Subcutaneous abdominal adipose tissue (tissue), 5 donors: Measurements from ENCODE around the gene RTRAF.

ENCODE experiments used
- H3K27ac ChIP-seq: one replicate; pipeline ENCODE4 v1.7.0; 2013; ENCODE audit warnings: low read depth, mild to moderate bottlenecking, inconsistent platforms, low read length, moderate library complexity
- H3K27me3 ChIP-seq, 5 donors: one replicate each; pipeline ENCODE4 v1.7.0; 2013; ENCODE audit warnings: low read length in 5 of 5, inconsistent platforms in 1 of 5; ENCODE audit not compliant: control insufficient read depth in 5 of 5, insufficient read depth in 4 of 5
- H3K36me3 ChIP-seq, 5 donors: one replicate each; pipeline ENCODE4 v1.7.0; 2013; ENCODE audit warnings: low read length in 5 of 5; ENCODE audit not compliant: control insufficient read depth in 5 of 5, insufficient read depth in 5 of 5
- H3K4me1 ChIP-seq, 5 donors: one replicate each; pipeline ENCODE4 v1.7.0; 2013; ENCODE audit warnings: low read length in 5 of 5, mild to moderate bottlenecking in 3 of 5, moderate library complexity in 1 of 5; ENCODE audit not compliant: control insufficient read depth in 5 of 5, insufficient read depth in 5 of 5
- H3K4me3 ChIP-seq, 5 donors: one replicate each; pipeline ENCODE4 v1.7.0; 2013; ENCODE audit warnings: low read length in 5 of 5, low read depth in 1 of 5
- H3K9ac ChIP-seq, 5 donors: one replicate each; pipeline ENCODE4 v1.7.0; 2013; ENCODE audit warnings: low read length in 5 of 5, mild to moderate bottlenecking in 4 of 5, moderate library complexity in 3 of 5
- H3K9me3 ChIP-seq, 5 donors: one replicate each; pipeline ENCODE4 v1.7.0; 2013; ENCODE audit warnings: low read length in 5 of 5; ENCODE audit not compliant: control insufficient read depth in 5 of 5
- donor health status: healthy.
- donor health status: healthy.
- donor health status: healthy.
- donor health status: healthy.
- donor health status: healthy.

The RTRAF gene

GRCh38 chr14:52044791-52045522 lies 55.6 kb downstream of the RTRAF start:
- Histone ChIP-seq H3K27ac (peak overlapping the region; percentile 21), H3K36me3 (peaks cover 0 to 30% (median 20%) of the 10 kb centered on the region in 5 donors), H3K4me3 (no peak overlapping the region), H3K27me3 (peaks cover 0 to 2% (median 0%) of the 10 kb centered on the region in 5 donors), H3K4me1 (peaks cover 9 to 69% (median 55%) of the 10 kb centered on the region in 5 donors), H3K9ac (no peak overlapping the region), H3K9me3 (no peaks in the 10 kb centered on the region)

- Histone ChIP-seq H3K36me3 (peaks cover 0 to 17% (median 12%) of the 10 kb centered on the region in 5 donors), H3K4me1 (peaks cover 9 to 83% (median 65%) of the 10 kb centered on the region in 5 donors), H3K9ac (no peak overlapping the region), H3K9me3 (no peaks in the 10 kb centered on the region), H3K27ac (peak overlapping the region; percentile 13), H3K27me3 (peaks cover 0 to 2% (median 0%) of the 10 kb centered on the region in 5 donors), H3K4me3 (no peak overlapping the region)
Observed at GRCh38 chr14:52046376-52046917, 57.1 kb downstream of the RTRAF start.

- Histone ChIP-seq H3K27ac (peak overlapping the region; percentile 64), H3K9ac (no peak overlapping the region), H3K9me3 (no peaks in the 10 kb centered on the region), H3K4me3 (no peak overlapping the region), H3K27me3 (peaks cover 0 to 2% (median 0%) of the 10 kb centered on the region in 5 donors), H3K36me3 (peaks cover 0 to 9% (median 5%) of the 10 kb centered on the region in 5 donors), H3K4me1 (peaks cover 17 to 87% (median 67%) of the 10 kb centered on the region in 5 donors)
Observed at GRCh38 chr14:52048116-52048515, 58.8 kb downstream of the RTRAF start.

- H3K36me3 ChIP-seq: peaks cover 0 to 12% (median 8%) of the 10 kb centered on the region in 5 donors
- H3K9ac ChIP-seq: peak overlapping the region in 1 of 5 donors; percentile 12
- peaks cover 19 to 87% (median 67%) of the 10 kb centered on the region in 5 donors for H3K4me1 ChIP-seq
- no peaks in the 10 kb centered on the region for H3K9me3 ChIP-seq
- H3K27ac ChIP-seq: peak overlapping the region; percentile 64
- H3K27me3 ChIP-seq: peaks cover 0 to 2% (median 0%) of the 10 kb centered on the region in 5 donors
- H3K4me3 ChIP-seq: no peak overlapping the region
Observed at GRCh38 chr14:52048641-52049204, 59.4 kb downstream of the RTRAF start.

DNA sequence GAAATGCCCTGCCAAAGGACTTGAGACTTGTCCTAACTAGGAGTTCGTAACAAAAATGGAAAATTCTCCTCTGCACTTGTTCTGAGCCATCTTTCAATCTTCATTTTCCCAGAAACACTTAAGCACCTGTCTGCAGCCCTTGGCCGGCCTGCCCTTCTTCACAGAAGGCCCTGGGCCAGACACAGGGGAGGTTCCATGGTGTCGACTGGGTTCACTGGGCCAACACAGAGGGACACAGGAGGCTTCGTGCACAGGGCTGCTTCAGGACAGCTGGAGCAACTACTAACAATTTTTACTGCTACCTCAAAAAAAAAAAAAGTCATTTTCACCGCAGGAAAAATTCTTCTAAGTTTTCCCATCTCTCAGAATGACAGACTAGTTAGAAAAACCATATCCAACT lies 59.9 kb downstream of the RTRAF start:
- Histone ChIP-seq H3K9ac (peak overlapping the region in 2 of 5 donors; percentile 11 to 33), H3K4me1 (peaks cover 21 to 90% (median 72%) of the 10 kb centered on the region in 5 donors), H3K36me3 (peaks cover 0 to 12% (median 9%) of the 10 kb centered on the region in 5 donors), H3K27me3 (peaks cover 0 to 2% (median 0%) of the 10 kb centered on the region in 5 donors), H3K4me3 (no peak overlapping the region), H3K9me3 (no peaks in the 10 kb centered on the region), H3K27ac (peak overlapping the region; percentile 64)

- H3K36me3 ChIP-seq: peaks cover 0 to 12% (median 9%) of the 10 kb centered on the region in 5 donors
- peaks cover 0 to 2% (median 0%) of the 10 kb centered on the region in 5 donors for H3K27me3 ChIP-seq
- H3K9me3 ChIP-seq: no peaks in the 10 kb centered on the region
- H3K4me3 ChIP-seq: no peak overlapping the region
- H3K4me1 ChIP-seq: peaks cover 21 to 87% (median 73%) of the 10 kb centered on the region in 5 donors
- H3K27ac ChIP-seq: peak overlapping the region; percentile 64
- no peak overlapping the region for H3K9ac ChIP-seq
Observed at GRCh38 chr14:52049721-52050588, 60.6 kb downstream of the RTRAF start.

DNA sequence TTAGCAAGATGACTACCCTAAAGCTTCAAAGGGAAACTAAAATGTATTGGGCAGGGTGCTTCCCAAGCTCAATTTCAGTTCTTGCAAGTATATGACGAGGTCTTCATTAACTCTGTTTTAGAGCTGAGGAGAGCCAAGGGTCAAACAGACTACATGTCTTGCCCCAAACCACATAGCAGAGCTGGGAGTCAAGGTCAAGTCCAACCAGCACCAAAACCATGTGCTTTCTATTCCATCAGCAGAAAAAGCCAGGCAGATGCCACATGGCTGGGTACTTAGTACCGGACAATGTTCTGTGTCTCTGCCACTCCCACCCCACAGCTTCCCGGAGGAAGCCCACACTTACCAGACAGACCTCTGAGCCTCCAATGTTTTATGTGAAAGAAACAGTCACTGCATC lies 61.9 kb downstream of the RTRAF start:
- Histone ChIP-seq H3K4me3 (peak overlapping the region in 2 of 5 donors; percentile 10 to 12), H3K4me1 (peaks cover 18 to 81% (median 70%) of the 10 kb centered on the region in 5 donors), H3K9me3 (no peaks in the 10 kb centered on the region), H3K9ac (no peak overlapping the region), H3K36me3 (peaks cover 0 to 12% (median 9%) of the 10 kb centered on the region in 5 donors), H3K27me3 (peaks cover 0 to 2% (median 0%) of the 10 kb centered on the region in 5 donors), H3K27ac (peak overlapping the region; percentile 64)

DNA sequence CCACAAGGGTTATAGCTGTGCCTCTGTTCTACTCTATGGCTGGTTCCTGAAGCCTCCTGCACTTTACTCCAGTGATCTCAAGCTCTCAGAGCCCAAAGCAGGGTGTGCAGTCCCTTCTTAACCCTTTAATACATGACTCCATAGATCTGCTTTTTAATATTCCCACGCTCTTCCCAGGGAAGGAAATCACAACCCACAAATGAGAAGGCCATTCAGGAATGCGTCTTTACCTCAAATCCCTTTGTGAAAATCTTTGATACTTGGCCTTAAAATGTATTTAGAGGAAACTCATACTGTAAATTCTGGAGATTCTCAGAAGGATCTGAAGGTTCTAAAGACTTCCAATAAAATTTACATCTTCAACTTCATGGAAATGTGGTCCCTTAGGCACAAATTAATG lies 62.5 kb downstream of the RTRAF start:
- Histone ChIP-seq H3K9ac (peak overlapping the region in 2 of 5 donors; percentile 6 to 17), H3K36me3 (peaks cover 0 to 12% (median 9%) of the 10 kb centered on the region in 5 donors), H3K27me3 (no peaks in the 10 kb centered on the region), H3K9me3 (no peaks in the 10 kb centered on the region), H3K4me1 (peaks cover 18 to 75% (median 65%) of the 10 kb centered on the region in 5 donors), H3K27ac (peak overlapping the region; percentile 64), H3K4me3 (peak overlapping the region in 2 of 5 donors; percentile 10 to 12)

- Histone ChIP-seq H3K27ac (peak overlapping the region; percentile 64), H3K27me3 (no peaks in the 10 kb centered on the region), H3K9me3 (no peaks in the 10 kb centered on the region), H3K4me1 (peaks cover 18 to 70% (median 65%) of the 10 kb centered on the region in 5 donors), H3K36me3 (peaks cover 0 to 7% (median 6%) of the 10 kb centered on the region in 5 donors), H3K4me3 (peak overlapping the region in 3 of 5 donors; percentile 4 to 12 (median 12)), H3K9ac (peak overlapping the region in 2 of 5 donors; percentile 6 to 16)
Observed at GRCh38 chr14:52052288-52052943, 63.1 kb downstream of the RTRAF start.
